HepG2 (cell line): ENCODE results near the gene MYH10. TPM values are rescaled to one million over a fixed set of nuclear protein-coding genes. Genes with fewer than 3 reads are reported as not detected.
A peak's percentile ranks its signal among the peaks of the same experiment; 100 is the strongest.

Experiments used
- ATAC-seq: fragments of 200-7000 bp; cut with Tn5 transposase; 3 replicates; pipeline ENCODE4 v1.9.1; 2020; ENCODE audit warnings: mild to moderate bottlenecking, moderate library complexity
- BruUV-seq: library from RNA; stranded (reverse); fragments of 400-500 nt; replicated peaks from 2 replicates; lab custom pipeline; 2021; lab: Mats Ljungman, UMichigan
- CTCF ChIA-PET: fragments of 300-600 bp; formaldehyde crosslinking; extraction: SDS; loops from one replicate; lab custom pipeline; 2021; ENCODE audit warnings: low total read pairs, inconsistent platforms, low intra/inter-chr PET ratio; lab: Yijun Ruan, JAX
- POLR2A ChIA-PET: fragments of 350-600 bp; sonication (Branson Sonifier 250); formaldehyde crosslinking; loops from one replicate; lab custom pipeline; 2020; ENCODE audit warnings: antibody characterized with exemption, inconsistent platforms; lab: Yijun Ruan, JAX
- DNase-seq: peaks from one replicate; pipeline ENCODE4 v3.0.0-alpha.2; 2015; ENCODE audit warnings: low spot score
- FAIRE-seq: peaks from 3 replicates; lab custom pipeline; 2011; peaks lifted over from hg19 to GRCh38; lab: Jason Lieb, UNC
- H2AFZ ChIP-seq: one replicate; pipeline ENCODE4 v1.6.1; 2011; ENCODE audit warnings: low read length, inconsistent platforms
- H3K27ac ChIP-seq: fragments of 300-600 bp; 3 replicates; pipeline ENCODE4 v1.8.0; 2011; ENCODE audit warnings: mixed run types, mild to moderate bottlenecking, mixed read lengths, low read length, inconsistent platforms; ENCODE audit not compliant: insufficient read depth; ENCODE audit errors: extremely low read length
- H3K27me3 ChIP-seq, 2 experiments: fragments of 200-600 bp in 1 of 2; 2 replicates in 1 of 2; 3 replicates in 1 of 2; pipeline versions ENCODE4 v1.6.0 to v1.8.0; 2011; ENCODE audit warnings: low read length in 2 of 2, mild to moderate bottlenecking in 2 of 2, moderate library complexity in 2 of 2, inconsistent platforms in 1 of 2; ENCODE audit not compliant: insufficient read depth in 2 of 2, control insufficient read depth in 1 of 2
- H3K36me3 ChIP-seq, 2 experiments: fragments of 200-600 bp in 1 of 2; replicated peaks in 1 of 2; 2 replicates in 1 of 2; 3 replicates in 1 of 2; pipeline versions ENCODE4 v1.5.1 to v1.8.0; 2011; ENCODE audit warnings: low read length in 2 of 2, inconsistent platforms in 1 of 2; ENCODE audit not compliant: insufficient read depth in 2 of 2, control insufficient read depth in 1 of 2
- H3K4me1 ChIP-seq: 2 replicates; pipeline ENCODE4 v1.5.1; 2012; ENCODE audit warnings: low read length, inconsistent platforms; ENCODE audit not compliant: insufficient read depth
- H3K4me2 ChIP-seq: 2 replicates; pipeline ENCODE4 v1.6.0; 2011; ENCODE audit warnings: low read depth, low read length, inconsistent platforms
- H3K4me3 ChIP-seq, 3 experiments: fragments of 200-600 bp in 1 of 3; sonication (generic), shearing (Covaris generic) in 1 of 3; replicated peaks in 1 of 3; 2 replicates each; pipeline ENCODE4 v1.5.1; 2011 to 2016; ENCODE audit warnings: low read length in 3 of 3, inconsistent platforms in 2 of 3, low read depth in 2 of 3, mild to moderate bottlenecking in 2 of 3, control low read depth in 1 of 3, mixed read lengths in 1 of 3; ENCODE audit not compliant: insufficient read depth in 1 of 3
- H3K79me2 ChIP-seq: one replicate; pipeline ENCODE4 v1.6.1; 2011; ENCODE audit warnings: low read length, inconsistent platforms; ENCODE audit not compliant: insufficient read depth
- H3K9ac ChIP-seq: 2 replicates; pipeline ENCODE4 v1.6.0; 2011; ENCODE audit warnings: mild to moderate bottlenecking, low read depth, low read length, inconsistent platforms; ENCODE audit not compliant: insufficient read depth
- H3K9me3 ChIP-seq: 2 replicates; pipeline ENCODE4 v1.5.1; 2012; ENCODE audit warnings: mild to moderate bottlenecking, low read length
- H4K20me1 ChIP-seq: 2 replicates; pipeline ENCODE4 v1.6.0; 2011; ENCODE audit warnings: inconsistent platforms, mild to moderate bottlenecking, low read length, moderate library complexity; ENCODE audit not compliant: insufficient read depth
- CENPT ChIP-seq: sonication (generic); formaldehyde crosslinking; IDR thresholded peaks from 2 replicates; pipeline ENCODE4 v1.8.0; 2022; ENCODE audit warnings: low read depth, mild to moderate bottlenecking, moderate library complexity, missing genetic modification reagents
- CREB1 ChIP-seq, 2 experiments: fragments of 450-650 bp in 1 of 2; IDR thresholded peaks; 2 replicates each; pipeline ENCODE4 v1.6.1; 2016 to 2017; ENCODE audit warnings: control low read depth in 1 of 2, mild to moderate bottlenecking in 1 of 2, missing compliant biosample characterization in 1 of 2, missing genetic modification characterization in 1 of 2
- MED8 ChIP-seq: sonication (generic); formaldehyde crosslinking; IDR thresholded peaks from 2 replicates; pipeline ENCODE4 v1.8.1; 2023; ENCODE audit warnings: mild to moderate bottlenecking, missing genetic modification reagents; ENCODE audit not compliant: insufficient replicate concordance
- STAT6 ChIP-seq: sonication (generic); formaldehyde crosslinking; IDR thresholded peaks from 2 replicates; pipeline ENCODE4 v1.4.0; 2020; ENCODE audit warnings: missing genetic modification reagents, mild to moderate bottlenecking, borderline replicate concordance
- ZFY ChIP-seq: sonication (generic); formaldehyde crosslinking; IDR thresholded peaks from 2 replicates; pipeline ENCODE4 v1.4.0; 2020; ENCODE audit warnings: missing genetic modification reagents
- ZNF10 ChIP-seq: sonication (generic); formaldehyde crosslinking; IDR thresholded peaks from 2 replicates; pipeline ENCODE4 v1.4.0; 2020; ENCODE audit warnings: mild to moderate bottlenecking, low read depth, missing genetic modification reagents, borderline replicate concordance
- ZNF629 ChIP-seq: sonication (generic); formaldehyde crosslinking; conservative IDR thresholded peaks from 2 replicates; pipeline ENCODE4 v1.5.0; 2020; ENCODE audit warnings: missing genetic modification reagents
- ZNF687 ChIP-seq: sonication (generic); formaldehyde crosslinking; IDR thresholded peaks from 2 replicates; pipeline ENCODE4 v1.5.1; 2020; ENCODE audit warnings: mild to moderate bottlenecking, missing genetic modification reagents, moderate library complexity
- WGBS: methylation state at CpG from one replicate; pipeline ENCODE4 v1.1.6; 2017; ENCODE audit warnings: low lambda C conversion rate; 5-methylcytosine and 5-hydroxymethylcytosine counted together
- in situ Hi-C: cut with HindIII; loops from 2 replicates; pipeline ENCODE4 v1.10.0; 2017; ENCODE audit warnings: low pct_unique_long_range_greater_than_20kb; ENCODE audit not compliant: extremely low pct_ligation_motif_present
- intact Hi-C: fragments of 100-400 bp; cut with micrococcal nuclease; formaldehyde crosslinking; loops from one replicate; pipeline ENCODE4 v1.10.0; 2022; ENCODE audit not compliant: unreplicated experiment
- polyA plus RNA-seq, 8 experiments: library from polyadenylated mRNA; depleted of rRNA in 3 of 8; stranded (reverse) in 7 of 8; unstranded in 1 of 8; fragments of >200 nt; fragmentation: Illumina TruSeq in 4 of 8; extraction: Trizol in 4 of 8; gene quantifications; 2 replicates each; pipeline versions ENCODE4 v1.2.1 to v1.2.3, GENCODE V29; 2011 to 2016; ENCODE audit warnings: low read depth in 4 of 8, missing spikeins in 1 of 8, mixed read lengths in 1 of 8; ENCODE audit not compliant: insufficient read depth in 1 of 8
- total RNA-seq, 5 experiments: library from RNA; depleted of rRNA; stranded (reverse); fragments of >200 nt; fragmentation: Illumina TruSeq; extraction: Trizol; gene quantifications; 2 replicates each; pipeline ENCODE4 v1.2.3, GENCODE V29; 2016; ENCODE audit warnings: low read depth in 1 of 5

The MYH10 gene
- total and polyA plus RNA-seq, 2 of the 13 experiments (the other 11 are each of a cell fraction or from before 2014, with no cell fraction given), result 43.4 to 68.6 TPM

- ChIA-PET CTCF (interaction anchor here (0.6 kb wide), 1 partner anchor 21 kb away, joined by 3 read pairs; no protein-coding TSS in a partner anchor), POLR2A (no interaction called here)
- peaks cover 3 to 24% of the 10 kb centered on the region in 2 experiments; a peak in 4 of 5 replicates for H3K36me3 ChIP-seq
- H3K4me1 ChIP-seq, result peaks cover 70% of the 10 kb centered on the region
- TF ChIP-seq STAT6 (CRISPR knock-in tag) (no peak), MED8 (CRISPR knock-in tag) (no peak), ZNF629 (peak; percentile 69)
- no peak for DNase-seq
- H3K9me3 ChIP-seq, result no peaks in the 10 kb centered on the region
- BruUV-seq, result no TSS peak
- H3K27ac ChIP-seq, result no peak overlapping the region
- peaks cover 80% of the 10 kb centered on the region for H3K79me2 ChIP-seq
- H3K9ac ChIP-seq, result no peak overlapping the region
- no peak overlapping the region for H3K4me3 ChIP-seq
- H3K4me2 ChIP-seq, result no peak overlapping the region
- in situ Hi-C loops (no loop called here), intact Hi-C loops (loop anchor here (10.0 kb wide), 1 partner anchor 55 kb away; the partner anchor contains the start of gene RPL26)
- no peak overlapping the region for H2AFZ ChIP-seq
- ATAC-seq, result no peak
- H3K27me3 ChIP-seq, result no peaks in the 10 kb centered on the region; a peak in 1 of 5 replicates
- FAIRE-seq, result no peak
- H4K20me1 ChIP-seq, result peaks cover 41% of the 10 kb centered on the region
- WGBS, result 94% methylated on average over 3 of the region's 3 CpGs
Measured at GRCh38 chr17:8439681-8440080, 190.8 kb downstream of the MYH10 start.

- Histone ChIP-seq H3K79me2 (peaks cover 72% of the 10 kb centered on the region), H4K20me1 (peaks cover 35% of the 10 kb centered on the region), H3K4me3 (no peak overlapping the region), H3K4me2 (peak overlapping the region; percentile 73), H3K9me3 (no peaks in the 10 kb centered on the region), H2AFZ (no peak overlapping the region), H3K27me3 (no peaks in the 10 kb centered on the region; a peak in 1 of 5 replicates), H3K27ac (no peak overlapping the region), H3K36me3 (peaks cover 0 to 13% of the 10 kb centered on the region in 2 experiments; a peak in 2 of 5 replicates), H3K4me1 (peaks cover 59% of the 10 kb centered on the region), H3K9ac (no peak overlapping the region)
- DNase-seq (no peak), ATAC-seq (no peak), FAIRE-seq (no peak)
- 91% methylated on average over 5 of the region's 5 CpGs for WGBS
- ChIA-PET CTCF (interaction anchor here (0.8 kb wide), 1 partner anchor 28 kb away, joined by 3 read pairs; no protein-coding TSS in a partner anchor), POLR2A (interaction anchor here (2.1 kb wide), 1 partner anchor 18 kb away, joined by 10 read pairs; no protein-coding TSS in a partner anchor)
- in situ Hi-C loops, result no loop called here
- BruUV-seq, result no TSS peak
- intact Hi-C loops, result loop anchor here (10.0 kb wide), 1 partner anchor 54 kb away; the partner anchor contains the start of gene RPL26
- TF ChIP-seq CENPT (CRISPR knock-in tag), result no peak
- TF ChIP-seq CREB1 (IDR thresholded peaks at IDR 0.05), result no peak
- TF ChIP-seq CREB1 (CRISPR knock-in tag; IDR thresholded peaks at IDR 0.05), result no peak
- no peak for TF ChIP-seq ZNF687 (CRISPR knock-in tag)
- TF ChIP-seq ZNF10 (CRISPR knock-in tag), result no peak
- TF ChIP-seq ZFY (CRISPR knock-in tag), result no peak
Measured at GRCh38 chr17:8438441-8438840, 192.1 kb downstream of the MYH10 start.
